ENCODE data around the gene REV3L. TPM values are rescaled to one million over a fixed set of nuclear protein-coding genes. Genes with fewer than 3 reads are reported as not detected.

REV3L gene
- total and polyA plus RNA-seq, 2 donors (not counting 1 experiment from before 2014, with no cell fraction given): 42.9 to 127 TPM

GRCh38 chr6:111403388-111403787 is 79.6 kb downstream of the REV3L start:
- TF ChIP-seq CTCF (conservative IDR thresholded peaks at IDR 0.05 in 1 of 2, IDR thresholded peaks at IDR 0.05 in 1 of 2; ENCODE audit: low read depth in 1 of 2, low read length in 2 of 2) (no peak), EZH2 (IDR thresholded peaks at IDR 0.05; ENCODE audit: low read length, missing control alignments) (no peak)
- H3K79me2 ChIP-seq (ENCODE audit: control insufficient read depth, insufficient read depth, low read length): no peaks in the 10 kb centered on the region
- H2AFZ ChIP-seq (ENCODE audit: low read length): no peak overlapping the region
- no peaks in the 10 kb centered on the region for H3K9me3 ChIP-seq (ENCODE audit: control insufficient read depth, insufficient read depth, low read depth, low read length)
- no peak for DNase-seq (ENCODE audit: low read depth in 2 of 2)
- H3K4me3 ChIP-seq (replicated peaks in 1 of 4; ENCODE audit: control extremely low read depth in 1 of 4, insufficient read depth in 1 of 4, low read depth in 3 of 4, low read length in 4 of 4): no peak overlapping the region
- no peaks in the 10 kb centered on the region for H3K27me3 ChIP-seq (ENCODE audit: control insufficient read depth, insufficient read depth, low read length)
- H3K9ac ChIP-seq (ENCODE audit: insufficient read depth, low read length): no peak overlapping the region
- no peak overlapping the region for H3K4me2 ChIP-seq (ENCODE audit: extremely low read depth, insufficient read depth, low read length)
- H3K36me3 ChIP-seq (ENCODE audit: control insufficient read depth, insufficient read depth, low read length): peaks cover 3% of the 10 kb centered on the region
- H3K4me1 ChIP-seq (ENCODE audit: control insufficient read depth, extremely low read depth, insufficient read depth, low read length): no peaks in the 10 kb centered on the region
- H4K20me1 ChIP-seq (ENCODE audit: control insufficient read depth, extremely low read depth, insufficient read depth, low read length): no peaks in the 10 kb centered on the region
- no peak overlapping the region for H3K27ac ChIP-seq (ENCODE audit: insufficient read depth, low read length)

- Histone ChIP-seq H3K27ac (ENCODE audit: insufficient read depth, low read length) (no peak overlapping the region), H3K9ac (ENCODE audit: insufficient read depth, low read length) (no peak overlapping the region), H3K36me3 (ENCODE audit: control insufficient read depth, insufficient read depth, low read length) (peaks cover 3% of the 10 kb centered on the region), H3K4me3 (replicated peaks in 1 of 4; ENCODE audit: control extremely low read depth in 1 of 4, insufficient read depth in 1 of 4, low read depth in 3 of 4, low read length in 4 of 4) (no peak overlapping the region), H2AFZ (ENCODE audit: low read length) (no peak overlapping the region), H3K79me2 (ENCODE audit: control insufficient read depth, insufficient read depth, low read length) (no peaks in the 10 kb centered on the region), H3K27me3 (ENCODE audit: control insufficient read depth, insufficient read depth, low read length) (no peaks in the 10 kb centered on the region), H3K4me2 (ENCODE audit: extremely low read depth, insufficient read depth, low read length) (no peak overlapping the region), H3K4me1 (ENCODE audit: control insufficient read depth, extremely low read depth, insufficient read depth, low read length) (no peaks in the 10 kb centered on the region), H4K20me1 (ENCODE audit: control insufficient read depth, extremely low read depth, insufficient read depth, low read length) (no peaks in the 10 kb centered on the region), H3K9me3 (ENCODE audit: control insufficient read depth, insufficient read depth, low read depth, low read length) (no peaks in the 10 kb centered on the region)
- no peak for DNase-seq (ENCODE audit: low read depth in 2 of 2)
- TF ChIP-seq EZH2 (IDR thresholded peaks at IDR 0.05; ENCODE audit: low read length, missing control alignments) (no peak), CTCF (conservative IDR thresholded peaks at IDR 0.05 in 1 of 2, IDR thresholded peaks at IDR 0.05 in 1 of 2; ENCODE audit: low read depth in 1 of 2, low read length in 2 of 2) (no peak)
Observed at GRCh38 chr6:111399626-111400025, 83.4 kb downstream of the REV3L start.

- Histone ChIP-seq H3K27me3 (ENCODE audit: control insufficient read depth, insufficient read depth, low read length) (no peaks in the 10 kb centered on the region), H2AFZ (ENCODE audit: low read length) (no peak overlapping the region), H3K4me1 (ENCODE audit: control insufficient read depth, extremely low read depth, insufficient read depth, low read length) (no peaks in the 10 kb centered on the region), H3K4me3 (replicated peaks in 1 of 4; ENCODE audit: control extremely low read depth in 1 of 4, insufficient read depth in 1 of 4, low read depth in 3 of 4, low read length in 4 of 4) (no peak overlapping the region), H3K79me2 (ENCODE audit: control insufficient read depth, insufficient read depth, low read length) (peaks cover 2% of the 10 kb centered on the region), H3K4me2 (ENCODE audit: extremely low read depth, insufficient read depth, low read length) (no peak overlapping the region), H3K9me3 (ENCODE audit: control insufficient read depth, insufficient read depth, low read depth, low read length) (no peaks in the 10 kb centered on the region), H3K36me3 (ENCODE audit: control insufficient read depth, insufficient read depth, low read length) (peaks cover 4% of the 10 kb centered on the region), H3K9ac (ENCODE audit: insufficient read depth, low read length) (no peak overlapping the region), H4K20me1 (ENCODE audit: control insufficient read depth, extremely low read depth, insufficient read depth, low read length) (no peaks in the 10 kb centered on the region), H3K27ac (ENCODE audit: insufficient read depth, low read length) (no peak overlapping the region)
- TF ChIP-seq CTCF (conservative IDR thresholded peaks at IDR 0.05 in 1 of 2, IDR thresholded peaks at IDR 0.05 in 1 of 2; ENCODE audit: low read depth in 1 of 2, low read length in 2 of 2) (no peak), EZH2 (IDR thresholded peaks at IDR 0.05; ENCODE audit: low read length, missing control alignments) (no peak)
- no peak for DNase-seq (ENCODE audit: low read depth in 2 of 2)
Observed at GRCh38 chr6:111388681-111389080, 94.3 kb downstream of the REV3L start.

All from fibroblast of lung (primary cell).